Fibroblast of pulmonary artery (primary cell): Measurements from ENCODE around the gene DNAJC16.
A peak's percentile ranks its signal among the peaks of the same experiment; 100 is the strongest.
"Not testable (repeated sequence)": the region's sequence is repeated elsewhere in the genome, so short reads cannot be mapped to it uniquely, and the experiment has no call there.

Experiments used
- DNase-seq: peaks from one replicate; pipeline ENCODE4 v3.0.0-alpha.2; 2010; ENCODE audit warnings: low read depth
- H3K4me3 ChIP-seq: replicated peaks from 2 replicates; pipeline ENCODE4 v1.5.1; 2011; ENCODE audit warnings: low read depth, mild to moderate bottlenecking, control low read depth, low read length, moderate library complexity
- TF ChIP-seq, protein P1 (sequence below): IDR thresholded peaks from 2 replicates; pipeline ENCODE4 v1.5.1; 2011; ENCODE audit warnings: mild to moderate bottlenecking, control low read depth, low read length, inconsistent platforms; ENCODE audit errors: missing control alignments

Gene DNAJC16

DNA sequence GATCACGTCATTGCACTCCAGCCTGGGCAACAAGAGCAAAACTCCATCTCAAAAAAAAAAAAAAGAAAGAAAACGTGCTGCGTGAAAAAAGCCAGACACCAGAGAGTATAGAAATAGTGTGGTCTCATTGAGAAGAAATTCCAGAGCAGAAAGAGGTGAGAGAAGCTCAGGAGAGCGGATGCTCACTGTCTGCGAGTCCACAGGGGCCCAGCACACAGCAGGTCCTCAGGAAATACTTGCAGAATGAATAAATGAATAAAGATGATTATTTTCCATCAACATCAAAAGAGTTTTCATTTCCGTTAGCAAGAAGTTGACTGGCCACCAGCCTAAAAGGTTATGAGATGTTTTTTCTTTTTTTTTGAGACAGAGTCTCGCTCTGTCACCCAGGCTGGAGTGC is 17.1 kb upstream of the DNAJC16 start:
- TF ChIP-seq, protein P1, sequence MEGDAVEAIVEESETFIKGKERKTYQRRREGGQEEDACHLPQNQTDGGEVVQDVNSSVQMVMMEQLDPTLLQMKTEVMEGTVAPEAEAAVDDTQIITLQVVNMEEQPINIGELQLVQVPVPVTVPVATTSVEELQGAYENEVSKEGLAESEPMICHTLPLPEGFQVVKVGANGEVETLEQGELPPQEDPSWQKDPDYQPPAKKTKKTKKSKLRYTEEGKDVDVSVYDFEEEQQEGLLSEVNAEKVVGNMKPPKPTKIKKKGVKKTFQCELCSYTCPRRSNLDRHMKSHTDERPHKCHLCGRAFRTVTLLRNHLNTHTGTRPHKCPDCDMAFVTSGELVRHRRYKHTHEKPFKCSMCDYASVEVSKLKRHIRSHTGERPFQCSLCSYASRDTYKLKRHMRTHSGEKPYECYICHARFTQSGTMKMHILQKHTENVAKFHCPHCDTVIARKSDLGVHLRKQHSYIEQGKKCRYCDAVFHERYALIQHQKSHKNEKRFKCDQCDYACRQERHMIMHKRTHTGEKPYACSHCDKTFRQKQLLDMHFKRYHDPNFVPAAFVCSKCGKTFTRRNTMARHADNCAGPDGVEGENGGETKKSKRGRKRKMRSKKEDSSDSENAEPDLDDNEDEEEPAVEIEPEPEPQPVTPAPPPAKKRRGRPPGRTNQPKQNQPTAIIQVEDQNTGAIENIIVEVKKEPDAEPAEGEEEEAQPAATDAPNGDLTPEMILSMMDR = no peak
- no peak for DNase-seq
- H3K4me3 ChIP-seq = no peak overlapping the region

- TF ChIP-seq, protein P1 = no peak
- no peak overlapping the region for H3K4me3 ChIP-seq
- no peak for DNase-seq
Measured at GRCh38 chr1:15510611-15511405, 15.8 kb upstream of the DNAJC16 start.

- DNase-seq = no peak
- TF ChIP-seq, protein P1 = no peak
- no peak overlapping the region for H3K4me3 ChIP-seq
Measured at GRCh38 chr1:15513192-15513591, 13.5 kb upstream of the DNAJC16 start.

- H3K4me3 ChIP-seq = no peak overlapping the region
- no peak for DNase-seq
- TF ChIP-seq, protein P1 = no peak
Measured at GRCh38 chr1:15513919-15514318, 12.7 kb upstream of the DNAJC16 start.

- not testable (repeated sequence) for DNase-seq, H3K4me3 ChIP-seq
Measured at GRCh38 chr1:15514557-15514956, 12.1 kb upstream of the DNAJC16 start.

- TF ChIP-seq, protein P1 = no peak
- H3K4me3 ChIP-seq = no peak overlapping the region
- peak; percentile 19 for DNase-seq
Measured at GRCh38 chr1:15515022-15515663, 11.5 kb upstream of the DNAJC16 start.

DNA sequence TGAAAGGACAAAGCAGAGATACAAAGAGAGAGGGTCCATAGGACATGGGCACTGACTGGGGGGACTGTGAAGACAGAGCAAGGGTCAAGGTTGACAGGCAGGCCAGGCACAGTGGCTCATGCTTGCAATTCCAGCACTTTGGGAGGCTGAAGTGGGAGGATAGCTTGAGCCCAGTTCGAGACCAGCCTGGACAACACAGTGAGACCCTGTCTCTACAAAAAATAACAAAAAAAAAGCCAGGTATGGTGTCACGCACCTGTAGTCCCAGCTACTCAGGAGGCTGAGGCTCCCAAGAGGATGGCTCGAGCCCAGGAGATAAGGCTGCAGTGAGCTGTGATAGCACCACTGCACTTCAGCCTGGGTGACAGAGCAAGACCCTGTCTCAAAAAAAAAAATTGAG is 7.0 kb upstream of the DNAJC16 start:
- H3K4me3 ChIP-seq = no peak overlapping the region
- no peak for DNase-seq
- TF ChIP-seq, protein P1 = no peak

DNA sequence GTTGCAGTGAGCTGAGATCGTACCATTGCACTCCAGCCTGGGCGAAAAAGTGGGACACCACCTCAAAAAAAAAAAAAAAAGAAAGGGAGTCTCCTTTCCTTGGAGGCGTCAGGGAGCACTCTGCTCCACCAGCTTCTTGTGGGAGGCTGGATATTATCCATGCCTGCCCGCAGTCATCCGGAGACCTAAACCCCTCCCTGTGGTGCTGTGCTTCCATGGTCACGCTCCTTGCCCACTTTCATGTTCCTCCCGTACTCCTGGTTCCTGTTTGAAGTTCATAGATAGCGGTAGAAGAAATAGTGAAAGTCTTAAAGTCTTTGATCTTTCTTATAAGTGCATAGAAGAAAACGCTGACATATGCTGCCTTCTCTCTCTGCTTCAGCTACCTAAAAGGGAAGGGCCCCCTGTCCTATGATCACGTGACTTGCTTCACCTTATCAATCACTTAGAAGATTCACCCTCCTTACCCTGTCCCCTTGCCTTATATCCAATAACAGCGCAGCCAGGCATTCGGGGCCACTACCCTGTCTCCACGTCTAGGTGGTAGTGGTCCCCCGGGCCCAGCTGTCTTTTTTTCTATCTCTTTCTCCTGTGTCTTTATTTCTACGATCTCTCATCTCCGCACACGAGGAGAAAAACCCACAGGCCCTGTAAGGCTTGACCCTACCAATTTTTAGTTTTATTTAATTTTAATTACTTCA is 5.3 kb upstream of the DNAJC16 start:
- DNase-seq, H3K4me3 ChIP-seq: not testable (repeated sequence)
